Stimulated activated CD8-positive, alpha-beta memory T cell treated with anti-CD3 and anti-CD28 coated beads, Interleukin-2, amount 100 ng/mL, for 1 hour (primary cell): Measurements from ENCODE around the gene ANKRD26.

ENCODE experiments used
- DNase-seq, 2 donors: peaks; one replicate each; pipeline ENCODE4 v3.0.0-alpha.2; 2020; ENCODE audit warnings: low read depth in 2 of 2

Gene ANKRD26

GRCh38 chr10:27020243-27020642 lies 80.1 kb downstream of the ANKRD26 start:
- DNase-seq: no peak

GRCh38 chr10:27019827-27020226 lies 80.5 kb downstream of the ANKRD26 start:
- no peak for DNase-seq

- no peak for DNase-seq
Observed at GRCh38 chr10:26997610-26998009, 102.7 kb downstream of the ANKRD26 start.

- no peak for DNase-seq
Observed at GRCh38 chr10:26994743-26995142, 105.6 kb downstream of the ANKRD26 start.

- no peak for DNase-seq
Observed at GRCh38 chr10:26987851-26988250, 112.4 kb downstream of the ANKRD26 start.

- no peak for DNase-seq
Observed at GRCh38 chr10:26983156-26983555, 117.1 kb downstream of the ANKRD26 start.

GRCh38 chr10:26982058-26982457 lies 118.2 kb downstream of the ANKRD26 start:
- DNase-seq: no peak

- no peak for DNase-seq
Observed at GRCh38 chr10:26981232-26981824, 119.0 kb downstream of the ANKRD26 start.

- no peak for DNase-seq
Observed at GRCh38 chr10:26978519-26978918, 121.8 kb downstream of the ANKRD26 start.

- no peak for DNase-seq
Observed at GRCh38 chr10:26977635-26978034, 122.7 kb downstream of the ANKRD26 start.

- DNase-seq: no peak
Observed at GRCh38 chr10:26970667-26971066, 129.6 kb downstream of the ANKRD26 start.

GRCh38 chr10:26969145-26969926 lies 131.0 kb downstream of the ANKRD26 start:
- no peak for DNase-seq

- DNase-seq: no peak
Observed at GRCh38 chr10:26962835-26963234, 137.5 kb downstream of the ANKRD26 start.

- no peak for DNase-seq
Observed at GRCh38 chr10:26960308-26960707, 140.0 kb downstream of the ANKRD26 start.

- no peak for DNase-seq
Observed at GRCh38 chr10:26959841-26960240, 140.5 kb downstream of the ANKRD26 start.
